GM19238 (cell line): ENCODE measurements around the gene CEP162.
"Not testable (repeated sequence)": the region's sequence is repeated elsewhere in the genome, so short reads cannot be mapped to it uniquely, and the experiment has no call there.

Experiments
- DNase-seq: peaks from one replicate; pipeline ENCODE4 v3.0.0; 2011; ENCODE audit warnings: low spot score; ENCODE audit not compliant: insufficient read length

Gene CEP162

GRCh38 chr6:84227044-84227433 lies 404 bp downstream of the CEP162 start:
- no peak for DNase-seq

- no peak for DNase-seq
These were observed 3.2 kb downstream of the CEP162 start for GRCh38 chr6:84224251-84224650.

GRCh38 chr6:84223608-84224007 lies 3.8 kb downstream of the CEP162 start:
- DNase-seq = not testable (repeated sequence)

- DNase-seq = no peak
These were observed 5.0 kb downstream of the CEP162 start for GRCh38 chr6:84222426-84222825.

- DNase-seq = no peak
These were observed 6.5 kb downstream of the CEP162 start for GRCh38 chr6:84220809-84221409.

- DNase-seq = no peak
These were observed 9.4 kb downstream of the CEP162 start for GRCh38 chr6:84218091-84218490.

- no peak for DNase-seq
These were observed 14.2 kb downstream of the CEP162 start for GRCh38 chr6:84213217-84213616.

GRCh38 chr6:84204011-84204410 lies 23.4 kb downstream of the CEP162 start:
- no peak for DNase-seq

GRCh38 chr6:84199987-84200386 lies 27.5 kb downstream of the CEP162 start:
- DNase-seq = not testable (repeated sequence)

GRCh38 chr6:84197708-84198107 lies 29.7 kb downstream of the CEP162 start:
- no peak for DNase-seq

- no peak for DNase-seq
These were observed 34.2 kb downstream of the CEP162 start for GRCh38 chr6:84193114-84193708.

GRCh38 chr6:84191802-84192201 lies 35.6 kb downstream of the CEP162 start:
- DNase-seq = no peak

GRCh38 chr6:84189356-84189755 lies 38.1 kb downstream of the CEP162 start:
- DNase-seq = not testable (repeated sequence)

GRCh38 chr6:84183430-84183829 lies 44.0 kb downstream of the CEP162 start:
- DNase-seq = no peak

- DNase-seq = no peak
These were observed 45.4 kb downstream of the CEP162 start for GRCh38 chr6:84182001-84182400.

- no peak for DNase-seq
These were observed 50.2 kb downstream of the CEP162 start for GRCh38 chr6:84177241-84177640.

- no peak for DNase-seq
These were observed 54.9 kb downstream of the CEP162 start for GRCh38 chr6:84172574-84172973.

GRCh38 chr6:84172080-84172479 lies 55.4 kb downstream of the CEP162 start:
- DNase-seq = no peak

- no peak for DNase-seq
These were observed 60.0 kb downstream of the CEP162 start for GRCh38 chr6:84167457-84167856.

GRCh38 chr6:84166395-84166794 lies 61.0 kb downstream of the CEP162 start:
- no peak for DNase-seq

GRCh38 chr6:84164328-84164727 lies 63.1 kb downstream of the CEP162 start:
- not testable (repeated sequence) for DNase-seq

GRCh38 chr6:84161190-84161589 lies 66.3 kb downstream of the CEP162 start:
- DNase-seq = no peak

- DNase-seq = no peak
These were observed 71.1 kb downstream of the CEP162 start for GRCh38 chr6:84156306-84156705.
